Fibroblast of skin of left quadriceps (primary cell): ENCODE results near the gene ZNHIT2.

Source experiments
- DNase-seq, 2 experiments: peaks; one replicate each; pipeline ENCODE4 v3.0.0-alpha.2; 2013; ENCODE audit warnings: low read depth in 2 of 2

ZNHIT2 gene

GRCh38 chr11:65134240-65134951 is 16.9 kb upstream of the ZNHIT2 start, which contains the start of gene SYVN1:
Gene SYVN1, minus strand, starts transcription at chr11:65134519. Its CDS starts 918 bp downstream, at chr11:65133601.
- DNase-seq: peak; percentile 73 to 76

GRCh38 chr11:65133724-65134123 is 16.2 kb upstream of the ZNHIT2 start:
- no peak for DNase-seq

- no peak for DNase-seq
These were observed 15.6 kb upstream of the ZNHIT2 start for GRCh38 chr11:65132988-65133700.

- DNase-seq: no peak
These were observed 14.9 kb upstream of the ZNHIT2 start for GRCh38 chr11:65132238-65132987.

- DNase-seq: no peak
These were observed 14.4 kb upstream of the ZNHIT2 start for GRCh38 chr11:65131895-65132237.

GRCh38 chr11:65131417-65131776 is 13.9 kb upstream of the ZNHIT2 start:
- no peak for DNase-seq

GRCh38 chr11:65130631-65131416 is 13.3 kb upstream of the ZNHIT2 start:
- DNase-seq: no peak

GRCh38 chr11:65129649-65130441 is 12.3 kb upstream of the ZNHIT2 start:
- DNase-seq: no peak

GRCh38 chr11:65128182-65129145 is 11.0 kb upstream of the ZNHIT2 start:
- no peak for DNase-seq

- DNase-seq: no peak
These were observed 10.1 kb upstream of the ZNHIT2 start for GRCh38 chr11:65127473-65128181.

- DNase-seq: no peak
These were observed 9.2 kb upstream of the ZNHIT2 start for GRCh38 chr11:65126624-65127274.

GRCh38 chr11:65125197-65126056 is 7.9 kb upstream of the ZNHIT2 start:
- DNase-seq: no peak

- DNase-seq: no peak
These were observed 7.1 kb upstream of the ZNHIT2 start for GRCh38 chr11:65124480-65125196.

- peak; percentile 85 for DNase-seq
These were observed 4.6 kb upstream of the ZNHIT2 start, which contains the start of the genes FAU and MRPL49 for GRCh38 chr11:65121865-65122696. Gene FAU, minus strand, starts transcription at chr11:65122134. Its CDS starts 321 bp downstream, at chr11:65121813. Gene MRPL49, plus strand, starts transcription at chr11:65122321. Its CDS starts 26 bp downstream, at chr11:65122347.

GRCh38 chr11:65121447-65121864 is 4.0 kb upstream of the ZNHIT2 start:
- no peak for DNase-seq

- DNase-seq: no peak
These were observed 3.3 kb upstream of the ZNHIT2 start for GRCh38 chr11:65120831-65121230.
